Keratinocyte (primary cell): ENCODE data around the gene ZNF732.

Source experiments
- CTCF ChIP-seq, 3 experiments: IDR thresholded peaks in 1 of 3; conservative IDR thresholded peaks in 1 of 3; optimal IDR thresholded peaks in 1 of 3; 2 replicates in 2 of 3; 3 replicates in 1 of 3; pipeline versions ENCODE3 to v1.5.1; 2011; ENCODE audit warnings: low read length in 3 of 3, mild to moderate bottlenecking in 3 of 3, moderate library complexity in 2 of 3, control low read depth in 1 of 3, inconsistent platforms in 1 of 3; ENCODE audit not compliant: insufficient read depth in 2 of 3; ENCODE audit errors: extremely low read depth in 1 of 3
- EZH2 ChIP-seq: IDR thresholded peaks from one replicate; pipeline ENCODE4 v1.6.1; 2012; ENCODE audit warnings: inconsistent platforms, mild to moderate bottlenecking, low read length, moderate library complexity

DNA sequence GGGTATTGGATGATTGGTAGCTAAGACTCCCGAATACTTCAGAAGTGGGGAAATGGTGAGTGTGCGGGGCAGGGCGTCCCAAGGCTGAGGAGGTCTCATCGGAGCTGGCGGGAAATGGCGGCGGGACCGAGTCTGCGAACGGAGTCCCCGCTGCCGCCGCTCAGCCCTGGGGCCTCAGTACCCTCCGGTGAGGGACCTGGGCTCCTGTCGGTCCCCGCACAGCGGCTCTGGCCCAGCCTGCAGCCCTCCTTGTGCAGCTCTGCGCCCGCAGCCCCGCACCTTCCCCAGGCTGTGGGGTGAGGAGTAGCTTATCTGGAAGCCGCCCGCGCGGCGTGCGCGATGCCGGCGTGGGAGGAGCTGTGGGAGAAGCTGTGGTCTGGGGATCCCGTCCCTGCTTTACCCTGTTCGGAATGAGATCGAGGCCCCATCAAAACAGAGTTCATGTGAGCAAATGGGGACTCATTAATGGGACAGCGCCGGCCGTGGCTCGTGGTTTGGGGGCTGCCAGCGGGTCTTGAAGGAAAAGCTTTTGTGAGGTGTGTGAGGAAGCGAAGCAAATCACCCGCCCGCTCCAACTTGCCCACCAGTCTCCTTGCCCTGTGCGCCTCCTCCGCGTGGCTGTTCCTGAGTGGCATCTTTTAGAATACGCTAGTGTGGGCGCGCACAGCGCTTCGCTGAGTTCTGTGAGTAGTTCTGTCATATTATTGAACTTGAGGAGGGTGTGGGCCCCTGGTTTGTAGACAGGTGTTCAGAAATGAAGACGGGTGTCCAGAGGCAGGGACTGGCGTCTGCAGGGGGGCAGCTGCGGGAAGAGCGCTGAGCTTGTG, 32.9 kb upstream of the ZNF732 start:
- TF ChIP-seq CTCF (optimal IDR thresholded peaks at IDR 0.05 in 1 of 3, IDR thresholded peaks at IDR 0.05 in 1 of 3, conservative IDR thresholded peaks at IDR 0.05 in 1 of 3; ENCODE audit: extremely low read depth in 1 of 3, insufficient read depth in 2 of 3, low read length in 3 of 3) (no peak), EZH2 (no peak)
